Sigmoid colon (tissue), 7 donors: ENCODE measurements around the gene C1GALT1. TPM values are rescaled to one million over a fixed set of nuclear protein-coding genes. Genes with fewer than 3 reads are reported as not detected.

Experiments used
- DNase-seq: peaks from one replicate; pipeline ENCODE4 v3.0.0-alpha.2; 2019
- H3K27ac ChIP-seq, 4 donors: fragments of 200-600 bp; sonication (generic); one replicate each; pipeline ENCODE4 v1.5.1; 2016 to 2019; ENCODE audit warnings: mild to moderate bottlenecking in 1 of 4
- H3K27me3 ChIP-seq, 3 donors: fragments of 200-600 bp; sonication (generic); one replicate each; pipeline ENCODE4 v1.5.1; 2019; ENCODE audit warnings: mild to moderate bottlenecking in 1 of 3
- H3K36me3 ChIP-seq, 4 donors: fragments of 200-600 bp; sonication (generic); one replicate each; pipeline ENCODE4 v1.5.1; 2016 to 2019
- H3K4me1 ChIP-seq, 4 donors: fragments of 200-600 bp; sonication (generic); one replicate each; pipeline ENCODE4 v1.5.1; 2017 to 2019
- H3K4me3 ChIP-seq, 4 donors: fragments of 200-600 bp; sonication (generic); one replicate each; pipeline ENCODE4 v1.5.1; 2017 to 2019; ENCODE audit warnings: mild to moderate bottlenecking in 2 of 4, moderate library complexity in 1 of 4
- H3K9me3 ChIP-seq, 4 donors: fragments of 200-600 bp in 3 of 4; sonication (generic) in 3 of 4; one replicate each; pipeline versions ENCODE4 v1.5.1 to v1.6.1; 2013 to 2019
- EP300 ChIP-seq, 4 donors: sonication (generic); formaldehyde crosslinking; IDR thresholded peaks; one replicate each; pipeline ENCODE4 v1.6.1; 2017; ENCODE audit warnings: antibody characterized with exemption in 4 of 4
- POLR2A ChIP-seq, 2 donors: fragments of 450-650 bp; IDR thresholded peaks; one replicate each; pipeline ENCODE4 v1.6.1; 2016; ENCODE audit warnings: antibody characterized with exemption in 2 of 2, mild to moderate bottlenecking in 2 of 2, moderate library complexity in 2 of 2
- POLR2AphosphoS5 ChIP-seq, 4 donors: sonication (generic); formaldehyde crosslinking; IDR thresholded peaks; one replicate each; pipeline ENCODE4 v1.6.1; 2017; ENCODE audit warnings: antibody characterized with exemption in 4 of 4
- WGBS, 2 donors: extraction: QIAGEN DNeasy Blood & Tissue Kit; methylation state at CpG; one replicate each; pipeline ENCODE4 v1.1.7; 2013; 5-methylcytosine and 5-hydroxymethylcytosine counted together
- intact Hi-C: fragments of 100-400 bp; cut with DNase I; formaldehyde crosslinking; loops from one replicate; pipeline ENCODE4 v1.15.1; 2023
- polyA plus RNA-seq, 3 donors: library from polyadenylated mRNA; stranded (reverse); fragments of 200-250 nt; gene quantifications; one replicate each; pipeline ENCODE4 v1.2.3, GENCODE V29; 2013
- total RNA-seq, 4 donors: library from RNA; depleted of rRNA; stranded (reverse); fragments of >200 nt; gene quantifications; one replicate each; pipeline ENCODE4 v1.1.0, GENCODE V29; 2016
- TF ChIP-seq, protein P1 (sequence below), 4 experiments: fragments of 450-650 bp in 3 of 4; fragments of 200-600 bp in 1 of 4; IDR thresholded peaks; one replicate each; pipeline ENCODE4 v1.5.1; 2016 to 2019; ENCODE audit warnings: antibody characterized with exemption in 4 of 4, mild to moderate bottlenecking in 3 of 4, moderate library complexity in 2 of 4
- donor health status: healthy with polysubstance abuse.
- donor health status: Bipolar disorder and iron deficiency.
- donor health status: healthy.

The C1GALT1 gene
- total and polyA plus RNA-seq, 7 donors = 4.8 to 19.8 (median 11.6) TPM

DNA sequence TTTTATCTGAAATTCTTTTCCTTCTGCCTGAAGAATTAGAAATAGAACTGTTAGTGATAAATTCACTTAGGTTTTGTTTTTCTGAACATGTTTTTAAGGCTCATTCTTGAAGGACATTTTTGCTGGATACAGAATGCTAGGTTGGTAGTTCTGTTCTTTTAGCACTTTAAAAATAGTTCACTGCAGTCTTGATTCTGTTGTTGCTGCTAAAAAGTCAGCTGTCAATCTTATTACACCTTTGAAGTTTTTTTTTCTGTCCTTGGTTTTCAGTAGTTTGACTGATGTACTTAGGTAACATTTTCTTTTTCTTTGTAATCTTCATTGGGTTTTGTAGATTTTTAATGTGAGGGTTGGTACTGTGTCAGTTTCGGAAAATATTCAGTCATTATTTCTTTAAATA lies 48.7 kb downstream of the C1GALT1 start:
- no peak for TF ChIP-seq POLR2A (IDR thresholded peaks at IDR 0.05)
- TF ChIP-seq, protein P1, sequence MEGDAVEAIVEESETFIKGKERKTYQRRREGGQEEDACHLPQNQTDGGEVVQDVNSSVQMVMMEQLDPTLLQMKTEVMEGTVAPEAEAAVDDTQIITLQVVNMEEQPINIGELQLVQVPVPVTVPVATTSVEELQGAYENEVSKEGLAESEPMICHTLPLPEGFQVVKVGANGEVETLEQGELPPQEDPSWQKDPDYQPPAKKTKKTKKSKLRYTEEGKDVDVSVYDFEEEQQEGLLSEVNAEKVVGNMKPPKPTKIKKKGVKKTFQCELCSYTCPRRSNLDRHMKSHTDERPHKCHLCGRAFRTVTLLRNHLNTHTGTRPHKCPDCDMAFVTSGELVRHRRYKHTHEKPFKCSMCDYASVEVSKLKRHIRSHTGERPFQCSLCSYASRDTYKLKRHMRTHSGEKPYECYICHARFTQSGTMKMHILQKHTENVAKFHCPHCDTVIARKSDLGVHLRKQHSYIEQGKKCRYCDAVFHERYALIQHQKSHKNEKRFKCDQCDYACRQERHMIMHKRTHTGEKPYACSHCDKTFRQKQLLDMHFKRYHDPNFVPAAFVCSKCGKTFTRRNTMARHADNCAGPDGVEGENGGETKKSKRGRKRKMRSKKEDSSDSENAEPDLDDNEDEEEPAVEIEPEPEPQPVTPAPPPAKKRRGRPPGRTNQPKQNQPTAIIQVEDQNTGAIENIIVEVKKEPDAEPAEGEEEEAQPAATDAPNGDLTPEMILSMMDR (IDR thresholded peaks at IDR 0.05) = no peak
- WGBS, 2 donors = 100% methylated on average over 1 of the region's 1 CpG
- intact Hi-C loops = no loop called here
- Histone ChIP-seq H3K36me3 (peaks cover 0 to 5% (median 0%) of the 10 kb centered on the region in 4 donors), H3K27ac (no peak overlapping the region), H3K4me1 (no peaks in the 10 kb centered on the region), H3K4me3 (no peak overlapping the region), H3K27me3 (no peaks in the 10 kb centered on the region), H3K9me3 (no peaks in the 10 kb centered on the region)
- no peak for DNase-seq

DNA sequence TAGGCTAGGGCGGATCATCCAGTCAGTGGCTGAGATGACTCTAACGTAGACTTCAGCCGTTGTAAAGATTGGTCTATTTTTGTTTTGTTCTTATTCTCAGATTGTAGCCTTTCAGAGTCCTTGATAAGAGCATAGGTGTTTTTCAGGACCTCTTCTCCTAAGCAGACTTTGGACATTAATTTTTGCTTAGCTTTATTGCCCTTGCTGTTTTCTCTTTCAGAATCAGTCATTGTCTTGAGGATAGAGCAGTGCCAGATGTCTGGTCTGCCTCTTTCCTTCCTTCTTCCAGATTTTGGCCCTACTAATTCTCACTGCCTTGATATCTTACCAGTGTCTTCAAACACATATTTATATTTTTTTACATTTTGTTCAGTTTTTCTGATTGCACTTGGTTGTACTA lies 49.5 kb downstream of the C1GALT1 start:
- DNase-seq = no peak
- H3K27ac ChIP-seq = no peak overlapping the region
- peaks cover 0 to 8% (median 0%) of the 10 kb centered on the region in 4 donors for H3K36me3 ChIP-seq
- H3K9me3 ChIP-seq = no peaks in the 10 kb centered on the region
- no peak overlapping the region for H3K4me3 ChIP-seq
- no peaks in the 10 kb centered on the region for H3K27me3 ChIP-seq
- H3K4me1 ChIP-seq = no peaks in the 10 kb centered on the region
- TF ChIP-seq POLR2AphosphoS5 (IDR thresholded peaks at IDR 0.05) = no peak
- no peak for TF ChIP-seq POLR2A (IDR thresholded peaks at IDR 0.05)
- TF ChIP-seq, protein P1 (IDR thresholded peaks at IDR 0.05) = no peak
- no peak for TF ChIP-seq EP300 (IDR thresholded peaks at IDR 0.05)
- 79 to 86% methylated on average over 3 of the region's 3 CpGs for WGBS, 2 donors
- intact Hi-C loops = no loop called here

DNA sequence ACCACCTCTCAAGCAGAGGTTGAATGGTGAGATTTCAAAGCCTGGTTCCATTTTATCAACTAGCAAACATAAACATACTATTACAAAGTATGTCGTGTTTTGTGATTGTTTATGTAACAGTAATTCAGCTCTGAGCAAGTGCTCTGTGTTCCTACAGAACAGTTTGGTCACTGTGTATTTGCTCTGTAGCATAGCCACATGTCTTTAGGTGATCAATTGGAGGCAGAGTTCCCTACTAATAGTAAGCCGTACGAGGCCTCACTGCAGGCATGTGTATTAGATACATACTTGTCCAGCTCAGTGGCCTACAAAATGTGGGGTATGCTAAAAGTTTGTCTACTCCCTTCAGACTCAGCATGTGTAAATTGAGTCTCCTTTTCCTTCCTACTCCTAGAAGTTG lies 53.0 kb downstream of the C1GALT1 start:
- Histone ChIP-seq H3K4me3 (no peak overlapping the region), H3K9me3 (no peaks in the 10 kb centered on the region), H3K36me3 (peaks cover 0 to 8% (median 0%) of the 10 kb centered on the region in 4 donors), H3K27ac (no peak overlapping the region), H3K4me1 (peaks cover 0 to 8% (median 5%) of the 10 kb centered on the region in 4 donors), H3K27me3 (no peaks in the 10 kb centered on the region)
- TF ChIP-seq, protein P1 (IDR thresholded peaks at IDR 0.05) = no peak
- TF ChIP-seq POLR2A (IDR thresholded peaks at IDR 0.05) (no peak), POLR2AphosphoS5 (IDR thresholded peaks at IDR 0.05) (no peak), EP300 (IDR thresholded peaks at IDR 0.05) (no peak)
- intact Hi-C loops = no loop called here
- DNase-seq = no peak
- 89 to 91% methylated on average over 3 of the region's 3 CpGs for WGBS, 2 donors

DNA sequence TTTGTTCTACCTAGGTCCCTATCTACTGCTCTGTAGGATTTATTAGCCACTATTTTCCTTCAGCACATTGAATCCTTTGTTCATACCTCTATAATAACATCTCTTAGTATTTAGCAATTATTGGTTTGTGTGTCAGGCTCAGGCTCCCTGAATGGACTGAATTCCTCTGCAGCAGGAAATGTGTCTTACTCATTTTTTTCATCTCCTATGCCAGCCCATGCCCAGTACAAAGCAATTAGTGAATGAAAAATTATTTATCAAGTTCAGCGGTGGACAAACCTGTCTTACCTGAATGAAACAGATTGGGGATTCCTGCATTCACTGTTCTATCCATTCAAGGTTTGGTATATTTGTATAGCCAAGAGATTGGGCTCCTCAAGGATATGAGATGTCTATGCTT lies 53.7 kb downstream of the C1GALT1 start:
- intact Hi-C loops = no loop called here
- H3K9me3 ChIP-seq = no peaks in the 10 kb centered on the region
- peaks cover 0 to 8% (median 5%) of the 10 kb centered on the region in 4 donors for H3K4me1 ChIP-seq
- no peak for DNase-seq
- H3K27me3 ChIP-seq = no peaks in the 10 kb centered on the region
- TF ChIP-seq, protein P1 (IDR thresholded peaks at IDR 0.05) = no peak
- TF ChIP-seq POLR2AphosphoS5 (IDR thresholded peaks at IDR 0.05) (no peak), EP300 (IDR thresholded peaks at IDR 0.05) (no peak), POLR2A (IDR thresholded peaks at IDR 0.05) (no peak)
- no peak overlapping the region for H3K4me3 ChIP-seq
- no peak overlapping the region for H3K27ac ChIP-seq
- WGBS, 2 donors = 93 to 95% methylated on average over 1 of the region's 1 CpG
- peaks cover 0 to 8% (median 0%) of the 10 kb centered on the region in 4 donors for H3K36me3 ChIP-seq
